MM.1S (cell line): ENCODE results near the gene SART3.
A peak's percentile ranks its signal among the peaks of the same experiment; 100 is the strongest.

Experiments
- DNase-seq: peaks from one replicate; pipeline ENCODE4 v3.0.0-alpha.2; 2015
- H2AFZ ChIP-seq: fragments of 300-600 bp; sonication (generic); 2 replicates; pipeline ENCODE4 v1.6.0; 2016; ENCODE audit warnings: antibody characterized with exemption, low read length
- H3F3A ChIP-seq: fragments of 300-600 bp; sonication (generic); 2 replicates; pipeline ENCODE4 v1.6.1; 2016; ENCODE audit warnings: mild to moderate bottlenecking, antibody characterized with exemption, low read length, moderate library complexity, mixed read lengths; ENCODE audit not compliant: insufficient read depth
- H3K27ac ChIP-seq: fragments of 300-600 bp; sonication (generic); 2 replicates; pipeline ENCODE4 v1.5.1; 2016; ENCODE audit warnings: mild to moderate bottlenecking, low read length
- H3K27me3 ChIP-seq: fragments of 300-600 bp; sonication (generic); replicated peaks from 2 replicates; pipeline ENCODE4 v1.6.0; 2016; ENCODE audit warnings: low read length; ENCODE audit not compliant: insufficient read depth
- H3K36me3 ChIP-seq: fragments of 300-600 bp; sonication (generic); replicated peaks from 2 replicates; pipeline ENCODE4 v1.6.1; 2016; ENCODE audit warnings: mild to moderate bottlenecking, low read length, mixed read lengths; ENCODE audit not compliant: insufficient read depth
- H3K4me1 ChIP-seq: fragments of 300-600 bp; sonication (generic); 2 replicates; pipeline ENCODE4 v1.6.1; 2016; ENCODE audit warnings: low read length, mixed read lengths
- H3K4me2 ChIP-seq: fragments of 300-600 bp; sonication (generic); 2 replicates; pipeline ENCODE4 v1.6.0; 2016; ENCODE audit warnings: low read depth, low read length
- H3K4me3 ChIP-seq: fragments of 300-600 bp; sonication (generic); 2 replicates; pipeline ENCODE4 v1.5.1; 2016; ENCODE audit warnings: low read length, mixed read lengths
- H3K79me2 ChIP-seq: fragments of 300-600 bp; sonication (generic); 2 replicates; pipeline ENCODE4 v1.6.1; 2016; ENCODE audit warnings: mixed run types, low read length, mixed read lengths
- H3K9ac ChIP-seq: fragments of 300-600 bp; sonication (generic); 2 replicates; pipeline ENCODE4 v1.6.1; 2016; ENCODE audit warnings: low read length, mixed read lengths
- H3K9me2 ChIP-seq: fragments of 300-600 bp; sonication (generic); replicated peaks from 2 replicates; pipeline ENCODE4 v1.6.1; 2016; ENCODE audit warnings: mild to moderate bottlenecking, low read length, mixed read lengths; ENCODE audit not compliant: insufficient read depth
- H3K9me3 ChIP-seq: fragments of 300-600 bp; sonication (generic); replicated peaks from 2 replicates; pipeline ENCODE4 v1.6.1; 2016; ENCODE audit warnings: mild to moderate bottlenecking, low read length, mixed read lengths; ENCODE audit not compliant: insufficient read depth
- H4K20me1 ChIP-seq: fragments of 300-600 bp; sonication (generic); 2 replicates; pipeline ENCODE4 v1.6.1; 2016; ENCODE audit warnings: mild to moderate bottlenecking, low read length, moderate library complexity, mixed read lengths; ENCODE audit not compliant: insufficient read depth
- CTCF ChIP-seq: fragments of 300-600 bp; sonication (generic); IDR thresholded peaks from 2 replicates; pipeline ENCODE4 v1.5.1; 2016; ENCODE audit warnings: antibody characterized with exemption, low read length, mixed read lengths
- EZH2 ChIP-seq: fragments of 300-600 bp; sonication (generic); optimal IDR thresholded peaks from 2 replicates; pipeline ENCODE3; 2017; ENCODE audit warnings: low read depth, mild to moderate bottlenecking, antibody characterized with exemption, low read length, mixed read lengths
- EZH2phosphoT487 ChIP-seq: fragments of 300-600 bp; sonication (generic); IDR thresholded peaks from 2 replicates; pipeline ENCODE4 v1.6.1; 2018; ENCODE audit warnings: antibody characterized with exemption, low read length

SART3 gene

GRCh38 chr12:108515916-108516315, 45.1 kb downstream of the SART3 start:
- Histone ChIP-seq H3K4me3 (peak overlapping the region; percentile 96), H3K27ac (peak overlapping the region; percentile 47; the same call in 1 of the 2 replicates), H3K9me3 (no peaks in the 10 kb centered on the region), H3K27me3 (no peaks in the 10 kb centered on the region), H3K9ac (peak overlapping the region; percentile 91), H3K4me1 (0 out of 2 replicates have a peak, but pooled peaks cover 6% of the 10 kb centered on the region), H2AFZ (peak overlapping the region; percentile 70; the same call in 1 of the 2 replicates), H3K9me2 (no peaks in the 10 kb centered on the region), H3K4me2 (peak overlapping the region; percentile 72), H3K79me2 (peaks cover 57% of the 10 kb centered on the region), H3F3A (peaks cover 9% of the 10 kb centered on the region; the same call in 1 of the 2 replicates), H3K36me3 (peaks cover 9% of the 10 kb centered on the region), H4K20me1 (0 out of 2 replicates have a peak, but pooled peaks cover 5% of the 10 kb centered on the region)
- peak; percentile 37 for DNase-seq
- TF ChIP-seq EZH2phosphoT487 (no peak), CTCF (no peak), EZH2 (no peak)

DNA sequence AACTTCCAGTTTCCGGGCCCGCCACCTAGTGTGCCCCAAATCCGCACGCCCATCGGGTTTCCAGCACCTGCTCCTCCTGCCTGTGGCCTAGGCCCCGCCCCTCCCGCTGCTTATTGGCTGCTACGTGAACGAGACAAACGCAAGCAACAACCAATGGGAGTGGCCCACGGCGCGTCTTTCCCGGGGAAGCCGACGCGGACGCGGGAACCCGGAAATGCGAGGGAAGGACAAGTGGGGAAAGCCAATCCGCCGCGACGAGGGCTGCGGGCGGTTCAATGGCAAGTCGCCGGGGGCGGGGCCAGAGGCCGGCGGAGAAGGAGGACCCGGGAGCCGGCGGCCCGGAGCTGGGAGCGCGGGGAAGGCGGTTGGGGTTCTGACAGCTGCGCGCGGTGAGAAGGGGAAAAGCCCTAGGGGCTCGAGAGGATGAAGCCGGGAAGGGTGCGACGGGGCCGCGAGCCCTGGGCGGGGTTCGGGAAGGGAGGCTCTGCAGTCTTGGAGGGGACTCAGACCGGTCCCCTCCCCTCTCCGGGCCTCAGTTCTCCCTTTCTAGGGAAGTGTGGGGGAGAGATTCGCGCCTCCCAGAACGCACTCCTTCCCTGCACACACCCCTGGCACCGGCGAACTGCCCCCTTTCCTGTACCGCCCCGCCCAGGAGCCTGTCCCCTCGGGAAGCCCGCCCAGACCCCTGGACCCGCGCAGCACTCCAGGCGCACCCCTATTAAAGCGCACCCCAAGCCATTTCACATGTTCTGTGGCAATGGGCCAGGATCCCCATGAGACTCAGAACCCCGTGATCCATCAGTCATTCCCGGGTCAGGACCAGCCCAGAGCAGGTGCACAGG, 45.8 kb downstream of the SART3 start, which contains the start of gene FICD:
FICD (plus strand) TSS at position 305 of the 842 bp plus-strand sequence. CDS start 1,696 bp downstream, outside the sequence.
- Histone ChIP-seq H3K4me1 (0 out of 2 replicates have a peak, but pooled peaks cover 6% of the 10 kb centered on the region), H3F3A (peaks cover 8% of the 10 kb centered on the region; the same call in 1 of the 2 replicates), H3K79me2 (peaks cover 50% of the 10 kb centered on the region), H4K20me1 (no peaks in the 10 kb centered on the region), H3K4me2 (peak within 1 kb of the TSS; percentile 72), H3K27ac (peak within 1 kb of the TSS; percentile 47; the same call in 1 of the 2 replicates), H3K36me3 (peaks cover 2% of the 10 kb centered on the region; the same call in 1 of the 2 replicates), H3K9me3 (no peaks in the 10 kb centered on the region), H2AFZ (peak within 1 kb of the TSS; percentile 70), H3K27me3 (no peaks in the 10 kb centered on the region), H3K9me2 (no peaks in the 10 kb centered on the region), H3K4me3 (peak within 1 kb of the TSS; percentile 96), H3K9ac (peak within 1 kb of the TSS; percentile 91)
- DNase-seq: peak; percentile 99
- TF ChIP-seq CTCF: no peak
- TF ChIP-seq EZH2phosphoT487: no peak
- no peak for TF ChIP-seq EZH2

DNA sequence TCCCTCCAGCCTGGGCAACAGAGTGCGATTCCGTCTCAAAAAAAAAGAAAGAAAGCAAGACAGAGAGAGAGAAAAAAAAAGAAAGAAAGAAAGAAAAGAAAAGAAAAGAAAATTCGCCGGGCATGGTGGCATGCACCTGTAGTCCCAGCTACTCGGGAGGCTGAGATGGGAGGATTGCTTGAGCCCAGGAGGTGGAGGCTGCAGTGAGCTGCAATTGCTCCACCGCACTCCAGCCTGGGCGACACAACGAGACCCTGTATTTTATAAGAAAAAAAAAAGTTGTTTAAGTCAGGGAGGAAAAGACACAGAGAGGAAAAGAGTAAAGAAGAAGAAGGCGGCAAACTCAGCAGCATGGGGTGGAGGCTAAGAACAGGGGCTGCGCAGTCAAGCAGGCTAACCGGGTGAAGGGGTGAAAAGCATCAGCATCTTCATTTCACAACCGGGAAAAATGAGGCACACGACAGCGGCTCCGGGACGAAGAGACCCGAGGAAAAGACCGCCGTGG, 46.5 kb downstream of the SART3 start:
- Histone ChIP-seq H3K36me3 (no peaks in the 10 kb centered on the region; the same call in 1 of the 2 replicates), H3K79me2 (peaks cover 43% of the 10 kb centered on the region), H3K27ac (no peak overlapping the region), H3K27me3 (no peaks in the 10 kb centered on the region), H3K9me2 (no peaks in the 10 kb centered on the region), H3K9ac (no peak overlapping the region; the same call in 1 of the 2 replicates), H4K20me1 (no peaks in the 10 kb centered on the region), H3K4me2 (peak overlapping the region; percentile 62; the same call in 1 of the 2 replicates), H2AFZ (peak overlapping the region; percentile 52), H3K4me3 (peak overlapping the region; percentile 57), H3K9me3 (no peaks in the 10 kb centered on the region), H3K4me1 (0 out of 2 replicates have a peak, but pooled peaks cover 6% of the 10 kb centered on the region), H3F3A (0 out of 2 replicates have a peak, but pooled peaks cover under 1% of the 10 kb centered on the region)
- peak; percentile 12 for DNase-seq
- TF ChIP-seq EZH2phosphoT487: no peak
- TF ChIP-seq CTCF: no peak
- TF ChIP-seq EZH2: no peak
